ENCODE results near the gene ANXA11. TPM values are rescaled to one million over a fixed set of nuclear protein-coding genes. Genes with fewer than 3 reads are reported as not detected.
"Not testable (repeated sequence)": the region's sequence is repeated elsewhere in the genome, so short reads cannot be mapped to it uniquely, and the experiment has no call there.

Gene ANXA11
- total and polyA plus RNA-seq, 2 donors (not counting 1 experiment from before 2014, with no cell fraction given) = 124 to 206 TPM

- H3K4me3 ChIP-seq (replicated peaks in 1 of 4; ENCODE audit: control extremely low read depth in 1 of 4, insufficient read depth in 1 of 4, low read depth in 3 of 4, low read length in 4 of 4); H3K4me2 ChIP-seq (ENCODE audit: extremely low read depth, insufficient read depth, low read length); H3K9me3 ChIP-seq (ENCODE audit: control insufficient read depth, insufficient read depth, low read depth, low read length); H3K27me3 ChIP-seq (ENCODE audit: control insufficient read depth, insufficient read depth, low read length); H4K20me1 ChIP-seq (ENCODE audit: control insufficient read depth, extremely low read depth, insufficient read depth, low read length); H2AFZ ChIP-seq (ENCODE audit: low read length); H3K79me2 ChIP-seq (ENCODE audit: control insufficient read depth, insufficient read depth, low read length); H3K36me3 ChIP-seq (ENCODE audit: control insufficient read depth, insufficient read depth, low read length); H3K9ac ChIP-seq (ENCODE audit: insufficient read depth, low read length); H3K4me1 ChIP-seq (ENCODE audit: control insufficient read depth, extremely low read depth, insufficient read depth, low read length); DNase-seq (ENCODE audit: low read depth in 2 of 2); H3K27ac ChIP-seq (ENCODE audit: insufficient read depth, low read length): not testable (repeated sequence)
Observed at GRCh38 chr10:80214368-80214982, 9.1 kb upstream of the ANXA11 start.

DNA sequence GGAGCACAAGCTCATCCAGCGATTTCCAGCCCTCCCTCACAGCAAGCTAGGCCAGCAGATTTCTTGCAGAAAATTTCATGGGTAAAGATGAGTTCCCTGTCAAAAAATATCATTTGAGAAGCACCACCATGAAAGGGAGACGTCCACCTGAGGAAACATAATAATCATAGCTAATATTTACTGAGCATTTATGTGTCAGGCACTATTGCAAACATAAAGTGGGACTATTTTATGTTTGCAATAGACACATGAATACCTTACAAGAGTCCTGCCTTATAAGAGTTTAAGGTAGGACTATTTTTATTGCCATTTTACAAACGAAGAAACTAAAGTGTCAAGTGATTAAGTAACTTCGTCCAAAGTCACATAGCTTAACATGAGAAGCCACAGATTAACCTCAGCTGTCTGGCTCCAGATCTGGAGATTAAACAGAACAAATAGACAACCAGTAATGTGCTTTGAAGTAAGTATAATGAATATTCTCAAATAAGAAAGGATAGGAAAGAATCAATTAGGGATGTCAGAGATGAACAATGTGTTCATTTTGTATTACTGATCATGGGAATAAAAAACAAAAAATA is 7.3 kb upstream of the ANXA11 start:
- not testable (repeated sequence) for H3K4me2 ChIP-seq (ENCODE audit: extremely low read depth, insufficient read depth, low read length); H4K20me1 ChIP-seq (ENCODE audit: control insufficient read depth, extremely low read depth, insufficient read depth, low read length)

GRCh38 chr10:80211786-80212185 is 6.4 kb upstream of the ANXA11 start:
- no peaks in the 10 kb centered on the region for H4K20me1 ChIP-seq (ENCODE audit: control insufficient read depth, extremely low read depth, insufficient read depth, low read length)
- H3K36me3 ChIP-seq (ENCODE audit: control insufficient read depth, insufficient read depth, low read length) = no peaks in the 10 kb centered on the region
- H3K4me1 ChIP-seq (ENCODE audit: control insufficient read depth, extremely low read depth, insufficient read depth, low read length) = peaks cover 6% of the 10 kb centered on the region
- no peak overlapping the region for H2AFZ ChIP-seq (ENCODE audit: low read length)
- no peaks in the 10 kb centered on the region for H3K27me3 ChIP-seq (ENCODE audit: control insufficient read depth, insufficient read depth, low read length)
- no peaks in the 10 kb centered on the region for H3K9me3 ChIP-seq (ENCODE audit: control insufficient read depth, insufficient read depth, low read depth, low read length)
- no peak overlapping the region for H3K27ac ChIP-seq (ENCODE audit: insufficient read depth, low read length)
- H3K9ac ChIP-seq (ENCODE audit: insufficient read depth, low read length) = no peak overlapping the region
- peaks cover 3% of the 10 kb centered on the region for H3K79me2 ChIP-seq (ENCODE audit: control insufficient read depth, insufficient read depth, low read length)
- no peak overlapping the region for H3K4me2 ChIP-seq (ENCODE audit: extremely low read depth, insufficient read depth, low read length)
- H3K4me3 ChIP-seq (replicated peaks in 1 of 4; ENCODE audit: control extremely low read depth in 1 of 4, insufficient read depth in 1 of 4, low read depth in 3 of 4, low read length in 4 of 4) = no peak overlapping the region
- TF ChIP-seq, protein P1, sequence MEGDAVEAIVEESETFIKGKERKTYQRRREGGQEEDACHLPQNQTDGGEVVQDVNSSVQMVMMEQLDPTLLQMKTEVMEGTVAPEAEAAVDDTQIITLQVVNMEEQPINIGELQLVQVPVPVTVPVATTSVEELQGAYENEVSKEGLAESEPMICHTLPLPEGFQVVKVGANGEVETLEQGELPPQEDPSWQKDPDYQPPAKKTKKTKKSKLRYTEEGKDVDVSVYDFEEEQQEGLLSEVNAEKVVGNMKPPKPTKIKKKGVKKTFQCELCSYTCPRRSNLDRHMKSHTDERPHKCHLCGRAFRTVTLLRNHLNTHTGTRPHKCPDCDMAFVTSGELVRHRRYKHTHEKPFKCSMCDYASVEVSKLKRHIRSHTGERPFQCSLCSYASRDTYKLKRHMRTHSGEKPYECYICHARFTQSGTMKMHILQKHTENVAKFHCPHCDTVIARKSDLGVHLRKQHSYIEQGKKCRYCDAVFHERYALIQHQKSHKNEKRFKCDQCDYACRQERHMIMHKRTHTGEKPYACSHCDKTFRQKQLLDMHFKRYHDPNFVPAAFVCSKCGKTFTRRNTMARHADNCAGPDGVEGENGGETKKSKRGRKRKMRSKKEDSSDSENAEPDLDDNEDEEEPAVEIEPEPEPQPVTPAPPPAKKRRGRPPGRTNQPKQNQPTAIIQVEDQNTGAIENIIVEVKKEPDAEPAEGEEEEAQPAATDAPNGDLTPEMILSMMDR (conservative IDR thresholded peaks at IDR 0.05 in 1 of 2, IDR thresholded peaks at IDR 0.05 in 1 of 2; ENCODE audit: low read depth in 1 of 2, low read length in 2 of 2) = no peak
- TF ChIP-seq EZH2 (IDR thresholded peaks at IDR 0.05; ENCODE audit: low read length, missing control alignments) = no peak
- DNase-seq (ENCODE audit: low read depth in 2 of 2) = no peak

More for the DNA sequence above, 7.3 kb upstream of the ANXA11 start:
- not testable (repeated sequence) for DNase-seq (ENCODE audit: low read depth in 2 of 2); H2AFZ ChIP-seq (ENCODE audit: low read length); H3K27me3 ChIP-seq (ENCODE audit: control insufficient read depth, insufficient read depth, low read length); H3K4me3 ChIP-seq (replicated peaks in 1 of 4; ENCODE audit: control extremely low read depth in 1 of 4, insufficient read depth in 1 of 4, low read depth in 3 of 4, low read length in 4 of 4); H3K36me3 ChIP-seq (ENCODE audit: control insufficient read depth, insufficient read depth, low read length); H3K79me2 ChIP-seq (ENCODE audit: control insufficient read depth, insufficient read depth, low read length); H3K4me1 ChIP-seq (ENCODE audit: control insufficient read depth, extremely low read depth, insufficient read depth, low read length); H3K27ac ChIP-seq (ENCODE audit: insufficient read depth, low read length); H3K9ac ChIP-seq (ENCODE audit: insufficient read depth, low read length); H3K9me3 ChIP-seq (ENCODE audit: control insufficient read depth, insufficient read depth, low read depth, low read length)

DNA sequence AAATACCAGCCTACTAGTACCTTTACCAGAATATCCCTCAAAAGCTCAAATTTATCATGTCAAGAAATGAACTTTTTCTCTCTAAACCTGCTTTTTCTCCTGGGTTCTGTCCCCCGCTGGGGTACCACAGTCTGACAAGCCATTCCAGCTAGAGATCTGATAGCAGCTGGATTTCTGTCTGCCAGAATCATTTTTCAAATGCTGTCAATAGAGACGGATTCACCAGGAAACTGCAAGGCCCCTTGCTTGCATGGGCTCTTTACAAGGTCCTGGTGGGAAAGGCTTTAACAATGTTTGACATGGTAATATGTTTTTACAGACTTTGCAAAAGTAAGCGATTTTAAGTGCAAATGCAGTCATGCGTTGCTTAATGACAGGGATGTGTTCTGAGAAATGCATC is 4.9 kb upstream of the ANXA11 start:
- no peak overlapping the region for H3K27ac ChIP-seq (ENCODE audit: insufficient read depth, low read length)
- TF ChIP-seq EZH2 (IDR thresholded peaks at IDR 0.05; ENCODE audit: low read length, missing control alignments) = no peak
- TF ChIP-seq, protein P1 (conservative IDR thresholded peaks at IDR 0.05 in 1 of 2, IDR thresholded peaks at IDR 0.05 in 1 of 2; ENCODE audit: low read depth in 1 of 2, low read length in 2 of 2) = no peak
- no peak for DNase-seq (ENCODE audit: low read depth in 2 of 2)
- H2AFZ ChIP-seq (ENCODE audit: low read length) = no peak overlapping the region
- H3K79me2 ChIP-seq (ENCODE audit: control insufficient read depth, insufficient read depth, low read length) = peaks cover 13% of the 10 kb centered on the region
- H3K9me3 ChIP-seq (ENCODE audit: control insufficient read depth, insufficient read depth, low read depth, low read length) = no peaks in the 10 kb centered on the region
- H3K9ac ChIP-seq (ENCODE audit: insufficient read depth, low read length) = no peak overlapping the region
- no peaks in the 10 kb centered on the region for H4K20me1 ChIP-seq (ENCODE audit: control insufficient read depth, extremely low read depth, insufficient read depth, low read length)
- no peak overlapping the region for H3K4me2 ChIP-seq (ENCODE audit: extremely low read depth, insufficient read depth, low read length)
- peaks cover 8% of the 10 kb centered on the region for H3K4me1 ChIP-seq (ENCODE audit: control insufficient read depth, extremely low read depth, insufficient read depth, low read length)
- no peaks in the 10 kb centered on the region for H3K27me3 ChIP-seq (ENCODE audit: control insufficient read depth, insufficient read depth, low read length)
- no peaks in the 10 kb centered on the region for H3K36me3 ChIP-seq (ENCODE audit: control insufficient read depth, insufficient read depth, low read length)
- peak overlapping the region in 1 of 4 experiments; percentile 2 for H3K4me3 ChIP-seq (replicated peaks in 1 of 4; ENCODE audit: control extremely low read depth in 1 of 4, insufficient read depth in 1 of 4, low read depth in 3 of 4, low read length in 4 of 4)
